ENCODE measurements around the gene MGST3.
"Not testable (repeated sequence)": the region's sequence is repeated elsewhere in the genome, so short reads cannot be mapped to it uniquely, and the experiment has no call there.

Gene MGST3

GRCh38 chr1:165630629-165631341 lies at the start of gene MGST3:
Gene MGST3 (plus strand): TSS chr1:165631234. CDS start chr1:165649848, 18,614 bp downstream.
- DNase-seq = peak; percentile 96

GRCh38 chr1:165581926-165582325 lies 49.1 kb upstream of the MGST3 start:
- no peak for DNase-seq

GRCh38 chr1:165586398-165586797 lies 44.6 kb upstream of the MGST3 start:
- DNase-seq = no peak

GRCh38 chr1:165591391-165591790 lies 39.6 kb upstream of the MGST3 start:
- DNase-seq = not testable (repeated sequence)

GRCh38 chr1:165592945-165593823 lies 37.9 kb upstream of the MGST3 start:
- peak; percentile 52 for DNase-seq

GRCh38 chr1:165595246-165595938 lies 35.6 kb upstream of the MGST3 start:
- no peak for DNase-seq

- peak; percentile 99 for DNase-seq
These were observed 33.0 kb upstream of the MGST3 start for GRCh38 chr1:165597883-165598675.

- DNase-seq = peak; percentile 15
These were observed 32.4 kb upstream of the MGST3 start for GRCh38 chr1:165598676-165599059.

GRCh38 chr1:165600793-165601192 lies 30.2 kb upstream of the MGST3 start:
- no peak for DNase-seq

- DNase-seq = no peak
These were observed 27.2 kb upstream of the MGST3 start for GRCh38 chr1:165603810-165604209.

- DNase-seq = no peak
These were observed 25.8 kb upstream of the MGST3 start for GRCh38 chr1:165605246-165605645.

GRCh38 chr1:165606676-165607075 lies 24.4 kb upstream of the MGST3 start:
- not testable (repeated sequence) for DNase-seq

GRCh38 chr1:165610866-165611265 lies 20.2 kb upstream of the MGST3 start:
- no peak for DNase-seq

GRCh38 chr1:165612062-165612461 lies 19.0 kb upstream of the MGST3 start:
- no peak for DNase-seq

GRCh38 chr1:165616054-165616612 lies 14.9 kb upstream of the MGST3 start:
- no peak for DNase-seq

GRCh38 chr1:165616987-165617546 lies 14.0 kb upstream of the MGST3 start:
- no peak for DNase-seq

GRCh38 chr1:165619647-165620151 lies 11.3 kb upstream of the MGST3 start:
- no peak for DNase-seq

GRCh38 chr1:165623624-165624023 lies 7.4 kb upstream of the MGST3 start:
- no peak for DNase-seq

- no peak for DNase-seq
These were observed 6.6 kb upstream of the MGST3 start for GRCh38 chr1:165624441-165624840.

- DNase-seq = no peak
These were observed 2.7 kb upstream of the MGST3 start for GRCh38 chr1:165628147-165628822.

GRCh38 chr1:165629151-165629550 lies 1.9 kb upstream of the MGST3 start:
- DNase-seq = no peak

Measured in DMS153 (cell line).